Panc1 (cell line): ENCODE results near the gene RETREG1.

Experiments
- CTCF ChIP-seq: fragments of 450-650 bp; IDR thresholded peaks from 2 replicates; pipeline ENCODE4 v1.5.1; 2017; ENCODE audit warnings: mild to moderate bottlenecking
- REST ChIP-seq, 2 experiments: IDR thresholded peaks; 2 replicates each; pipeline ENCODE4 v1.6.1; 2011 to 2012; ENCODE audit warnings: low read depth in 2 of 2, control low read depth in 1 of 2, low read length in 1 of 2, mild to moderate bottlenecking in 1 of 2, moderate library complexity in 1 of 2; ENCODE audit not compliant: insufficient read depth in 1 of 2

- TF ChIP-seq REST (IDR thresholded peaks at IDR 0.05; ENCODE audit: insufficient read depth in 1 of 2, low read depth in 2 of 2, low read length in 1 of 2): no peak
- TF ChIP-seq CTCF: no peak
Observed at GRCh38 chr5:16461026-16461425, 155.8 kb downstream of the RETREG1 start.
